HG03558 (cell line): ENCODE data around the gene ZNF726.
A peak's percentile ranks its signal among the peaks of the same experiment; 100 is the strongest.
"Not testable (repeated sequence)": the region's sequence is repeated elsewhere in the genome, so short reads cannot be mapped to it uniquely, and the experiment has no call there.

Experiments
- ATAC-seq: cut with Tn5 transposase; IDR thresholded peaks from one replicate; pipeline ENCODE4 v1.9.1; 2021; ENCODE audit warnings: moderate number of reproducible peaks; ENCODE audit not compliant: unreplicated experiment; ENCODE audit errors: extremely low read depth

The ZNF726 gene

DNA sequence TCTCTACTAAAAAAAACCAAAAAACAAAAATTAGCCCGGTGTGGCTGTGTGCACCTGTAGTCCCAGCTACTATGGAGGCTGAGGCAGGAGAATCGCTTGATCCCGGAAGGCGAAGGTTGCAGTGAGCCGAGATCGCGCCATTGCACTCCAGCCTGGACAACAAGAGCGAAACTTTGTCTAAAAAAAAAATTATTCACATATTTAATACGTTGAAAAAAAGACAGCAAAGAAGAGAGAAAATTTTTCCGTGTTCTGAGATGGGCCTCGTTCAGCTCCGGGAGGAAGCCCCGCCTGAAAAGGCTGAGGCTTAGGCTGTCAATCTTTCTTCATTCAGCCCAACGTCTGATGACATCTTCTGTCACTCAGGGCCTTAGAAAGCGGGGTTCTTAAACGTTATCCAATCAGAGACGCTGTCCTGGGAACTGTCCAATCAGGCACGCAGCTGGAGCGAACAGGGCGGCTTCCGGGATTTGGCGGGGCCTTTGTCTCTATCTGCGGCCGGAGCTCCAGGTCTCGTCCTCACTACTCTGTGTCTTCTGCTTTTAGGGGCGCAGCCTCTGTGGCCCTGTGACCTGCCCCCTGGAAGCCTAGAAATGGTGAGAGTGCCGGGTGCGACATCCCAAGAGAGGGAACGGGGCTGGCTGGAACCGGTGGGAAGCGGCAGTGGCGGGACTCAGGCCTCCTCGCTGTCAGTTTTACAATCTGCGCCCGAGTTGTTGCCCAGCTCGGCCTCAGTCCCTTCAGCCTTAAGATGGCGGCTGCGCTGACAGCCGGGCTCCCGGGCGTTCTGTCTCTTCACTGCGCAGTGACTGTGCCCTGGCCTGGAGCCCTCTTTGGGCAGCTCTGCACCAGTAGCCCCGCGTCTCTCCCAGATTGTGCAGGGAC, at the start of gene ZNF726:
TSS of gene ZNF726 (plus strand) at position 485 of the 885 bp plus-strand sequence. CDS start at position 594, 109 bp downstream.
- ATAC-seq = peak; percentile 96

DNA sequence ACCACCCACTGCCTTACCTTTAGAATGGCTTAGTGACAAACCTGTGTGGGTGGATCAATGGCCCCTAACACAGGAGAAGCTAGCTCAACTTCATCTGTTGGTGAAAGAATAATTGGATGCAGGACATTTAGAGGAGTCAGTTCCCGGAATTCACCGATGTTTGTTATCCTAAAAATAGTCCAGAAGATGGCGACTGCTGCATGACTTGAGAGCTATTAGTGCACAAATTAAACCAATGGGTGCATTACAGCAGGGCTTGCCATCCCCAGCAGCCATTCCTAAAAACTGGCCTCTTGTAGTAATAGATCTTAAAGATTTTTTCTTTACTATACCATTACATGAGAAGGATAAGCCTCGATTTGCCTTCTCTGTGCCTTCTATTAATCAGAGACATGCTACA, 46.8 kb upstream of the ZNF726 start:
- ATAC-seq = no peak

- no peak for ATAC-seq
Measured at GRCh38 chr19:23868630-23869029, 46.1 kb upstream of the ZNF726 start.

DNA sequence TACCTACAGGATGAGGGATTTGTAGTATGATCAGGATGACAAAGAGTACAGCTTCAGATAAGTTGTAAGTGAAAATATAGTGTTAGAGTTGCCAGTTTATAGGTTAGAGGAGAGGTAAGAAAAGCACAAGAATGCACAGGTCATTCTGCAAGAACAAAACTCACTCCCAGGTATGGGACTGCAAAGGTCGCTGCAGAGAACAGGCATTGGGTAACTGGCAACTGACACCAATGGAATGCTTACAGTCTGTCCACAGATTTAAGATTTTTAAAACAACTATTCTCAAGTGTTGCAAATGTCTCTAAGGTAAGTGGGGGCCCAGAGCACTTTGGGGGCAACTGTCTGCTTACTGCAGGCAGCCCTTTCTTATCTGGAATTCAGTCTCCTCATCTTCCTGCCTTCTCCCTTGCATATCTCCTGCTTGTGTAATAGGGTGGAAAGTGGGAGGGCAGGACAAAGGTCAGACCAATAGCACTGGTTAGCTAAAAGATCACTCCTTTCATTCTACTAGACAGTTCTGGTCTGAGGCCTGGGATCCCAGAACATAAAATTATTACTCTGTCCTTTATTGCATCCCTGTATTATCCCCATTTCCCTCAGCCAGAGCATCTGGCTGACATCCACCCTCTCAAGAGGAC, 42.3 kb upstream of the ZNF726 start:
- ATAC-seq = no peak

- no peak for ATAC-seq
Measured at GRCh38 chr19:23876261-23876660, 38.4 kb upstream of the ZNF726 start.

DNA sequence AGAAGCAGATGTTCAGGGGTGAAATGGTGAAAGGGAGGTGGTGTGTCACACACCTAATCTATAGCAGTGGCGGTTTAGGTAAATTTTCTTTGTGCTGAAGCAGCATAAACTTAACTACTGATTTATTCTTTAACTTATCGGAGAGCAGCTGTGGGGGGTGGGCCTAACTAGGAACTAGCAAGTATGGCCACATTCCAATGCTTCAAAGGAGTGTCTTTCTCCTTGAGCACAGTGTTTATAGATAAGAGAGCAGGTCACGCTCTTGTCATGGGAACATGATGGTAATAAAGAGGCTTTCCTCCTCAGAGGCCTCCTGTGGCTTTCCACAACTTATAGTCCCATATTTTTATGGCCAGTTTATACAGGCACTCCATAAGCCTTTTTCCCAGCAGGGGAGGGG, 37.9 kb upstream of the ZNF726 start:
- not testable (repeated sequence) for ATAC-seq

- ATAC-seq = no peak
Measured at GRCh38 chr19:23882493-23882892, 32.2 kb upstream of the ZNF726 start.

- no peak for ATAC-seq
Measured at GRCh38 chr19:23884363-23884762, 30.3 kb upstream of the ZNF726 start.

GRCh38 chr19:23887642-23888041, 27.0 kb upstream of the ZNF726 start:
- ATAC-seq = no peak

- ATAC-seq = not testable (repeated sequence)
Measured at GRCh38 chr19:23896096-23896495, 18.6 kb upstream of the ZNF726 start.

DNA sequence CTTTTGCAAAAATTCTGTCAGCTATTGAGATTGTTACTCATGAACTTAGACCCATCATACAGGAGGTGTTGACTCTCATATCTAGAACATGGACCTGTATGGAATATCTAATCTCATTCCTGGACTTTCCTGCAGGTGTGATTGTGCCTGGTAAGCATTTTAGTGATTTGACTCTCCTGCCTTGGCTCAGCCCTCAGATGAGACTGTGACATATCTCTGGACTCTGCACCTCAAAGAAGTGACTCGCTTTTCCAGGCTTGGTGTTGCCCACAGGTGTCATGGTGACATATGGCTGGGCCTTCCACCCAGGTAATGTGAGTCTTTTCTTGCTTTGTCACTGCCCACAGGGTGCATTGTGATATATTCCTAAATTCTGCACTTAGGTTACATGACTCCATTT, 17.8 kb upstream of the ZNF726 start:
- no peak for ATAC-seq

DNA sequence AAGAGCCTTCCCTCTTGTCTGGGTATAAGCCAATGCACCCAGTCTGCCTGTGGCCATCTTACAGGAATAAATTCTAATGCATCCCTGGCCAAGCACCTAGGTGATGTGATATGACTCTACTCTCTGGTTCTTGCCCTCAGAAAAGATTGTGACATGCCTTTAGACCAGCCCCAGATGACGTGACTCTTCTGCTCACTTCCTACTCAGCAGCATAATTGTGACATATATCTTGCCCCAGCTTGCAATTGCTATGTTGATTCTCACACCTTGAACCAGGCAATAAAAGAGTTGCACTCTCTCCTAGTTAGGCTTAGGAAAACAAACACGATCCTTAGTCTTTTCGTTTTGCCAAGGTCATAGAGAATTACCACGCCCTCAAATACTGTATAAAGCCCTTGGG, 13.3 kb upstream of the ZNF726 start:
- no peak for ATAC-seq

DNA sequence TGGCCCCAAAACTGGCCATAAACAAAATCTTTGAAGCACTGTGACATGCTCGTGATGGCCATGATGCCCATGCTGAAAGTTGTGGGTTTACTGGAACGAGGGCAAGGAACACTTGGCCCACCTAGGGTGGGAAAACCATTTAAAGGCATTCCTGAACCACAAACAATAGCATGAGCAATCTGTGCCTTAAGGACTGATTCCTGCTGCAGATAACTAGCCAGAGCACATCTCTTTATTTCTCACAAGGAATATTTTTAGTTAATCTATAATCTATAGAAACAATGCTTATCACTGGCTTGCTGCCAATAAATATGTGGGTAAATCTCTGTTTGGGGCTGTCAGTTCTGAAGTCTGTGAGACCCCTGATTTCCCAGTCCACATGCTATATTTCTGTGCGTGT, 10.3 kb upstream of the ZNF726 start:
- ATAC-seq = no peak

GRCh38 chr19:23905771-23906170, 8.9 kb upstream of the ZNF726 start:
- no peak for ATAC-seq

GRCh38 chr19:23906835-23907234, 7.9 kb upstream of the ZNF726 start:
- no peak for ATAC-seq

DNA sequence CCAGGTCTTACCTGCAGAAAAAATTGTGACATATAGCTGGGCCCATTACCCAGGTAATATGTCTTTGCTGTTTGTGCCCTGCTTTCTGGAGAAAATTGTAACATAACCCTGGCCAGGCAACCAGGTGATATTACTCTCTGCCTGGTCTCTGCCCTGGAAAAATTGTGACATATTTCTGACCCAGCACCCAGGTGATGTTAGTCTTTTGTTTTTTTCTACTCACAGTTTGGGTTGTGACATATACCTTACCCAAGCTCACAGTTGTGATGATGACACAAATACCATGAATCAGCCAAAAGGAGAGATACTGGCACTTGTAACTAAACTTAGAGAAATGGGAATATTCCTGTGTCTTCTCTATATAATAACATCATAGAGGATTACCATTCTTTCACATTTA, 6.5 kb upstream of the ZNF726 start:
- ATAC-seq = no peak

DNA sequence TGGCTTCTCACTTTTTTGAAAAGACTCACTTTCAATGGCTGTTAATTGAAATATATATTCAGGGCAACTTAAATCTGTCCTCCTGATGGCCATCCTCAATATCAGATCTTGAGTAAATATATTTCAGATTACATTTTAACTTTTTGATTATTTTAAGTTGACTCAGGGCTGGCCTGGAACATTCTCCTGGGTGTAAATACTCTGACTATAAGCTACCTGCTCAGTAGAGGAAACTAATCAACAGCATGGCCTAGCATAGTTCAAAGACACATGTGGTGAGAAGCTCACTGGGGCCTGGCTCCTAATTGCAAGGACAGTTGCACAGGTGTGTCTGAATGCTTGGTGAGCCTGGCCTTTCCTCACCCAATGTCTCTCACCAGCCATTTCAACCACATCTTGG, 5.5 kb upstream of the ZNF726 start:
- no peak for ATAC-seq

- ATAC-seq = no peak
Measured at GRCh38 chr19:23913931-23914330, 755 bp upstream of the ZNF726 start.

DNA sequence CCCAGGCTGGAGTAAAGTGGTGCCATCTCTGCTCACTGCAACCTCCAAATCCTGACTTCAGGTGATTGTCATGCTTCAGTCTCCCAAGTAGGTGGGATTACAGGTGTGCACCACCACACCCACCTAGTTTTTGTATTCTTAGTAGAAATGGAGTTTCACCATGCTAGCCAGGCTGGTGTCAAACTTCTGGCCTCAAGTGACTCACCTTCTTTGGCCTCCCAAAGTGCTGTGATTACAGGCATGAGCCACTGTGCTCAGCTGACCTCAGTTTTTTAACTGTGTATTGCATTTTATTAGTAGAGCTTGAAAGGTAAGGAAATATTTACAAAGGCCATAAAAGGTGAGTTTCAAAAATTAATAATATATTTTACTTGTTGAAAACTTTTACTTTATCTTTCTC, 2.3 kb downstream of the ZNF726 start:
- no peak for ATAC-seq

GRCh38 chr19:23917856-23918255, 3.2 kb downstream of the ZNF726 start:
- no peak for ATAC-seq

DNA sequence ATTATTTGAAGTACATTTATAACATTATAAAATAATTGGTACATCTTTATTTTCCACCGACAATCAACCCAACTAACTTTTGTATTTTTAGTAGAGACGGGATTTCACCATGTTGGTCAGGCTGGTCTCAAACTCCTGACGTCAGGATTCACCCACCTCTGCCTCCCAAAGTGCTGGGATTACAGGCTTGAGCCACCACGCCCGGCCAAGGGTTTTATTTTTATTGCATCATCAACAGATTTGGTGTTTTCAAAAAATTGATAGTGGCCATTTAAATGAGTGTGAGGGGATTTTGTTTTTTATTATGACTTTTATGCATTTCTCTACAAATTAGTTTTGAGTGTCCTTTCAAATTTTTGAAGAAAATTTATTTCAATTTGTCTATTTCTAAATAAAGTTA, 10.6 kb downstream of the ZNF726 start:
- ATAC-seq = no peak

- no peak for ATAC-seq
Measured at GRCh38 chr19:23932878-23933277, 18.2 kb downstream of the ZNF726 start.
